Left ventricle myocardium inferior (tissue), 1 donor: ENCODE measurements around the gene GRIP2. TPM values are rescaled to one million over a fixed set of nuclear protein-coding genes. Genes with fewer than 3 reads are reported as not detected.

Experiments
- DNase-seq: peaks from one replicate; pipeline ENCODE4 v3.0.0-alpha.2; 2020
- H3K27ac ChIP-seq: fragments of 200-600 bp; replicated peaks from 2 replicates; pipeline ENCODE4 v1.8.0; 2021
- H3K27me3 ChIP-seq: fragments of 200-600 bp; 2 replicates; pipeline ENCODE4 v1.8.0; 2021; ENCODE audit warnings: low read depth
- H3K36me3 ChIP-seq: fragments of 200-600 bp; 2 replicates; pipeline ENCODE4 v1.8.0; 2021
- H3K4me1 ChIP-seq: fragments of 200-600 bp; 2 replicates; pipeline ENCODE4 v1.8.0; 2021
- H3K4me3 ChIP-seq: fragments of 200-600 bp; 2 replicates; pipeline ENCODE4 v1.8.0; 2021; ENCODE audit warnings: mild to moderate bottlenecking, moderate library complexity
- H3K9me3 ChIP-seq: fragments of 200-600 bp; replicated peaks from 2 replicates; pipeline ENCODE4 v1.8.0; 2021
- CTCF ChIP-seq: fragments of 200-600 bp; IDR thresholded peaks from 2 replicates; pipeline ENCODE4 v1.8.0; 2021; ENCODE audit warnings: antibody characterized with exemption, mild to moderate bottlenecking, borderline replicate concordance
- intact Hi-C: fragments of 100-400 bp; cut with micrococcal nuclease; formaldehyde crosslinking; loops from one replicate; pipeline ENCODE4 v1.11.0; 2022
- total RNA-seq: library from RNA; stranded (reverse); fragmentation: NEBNext Ultra II Directional; extraction: Animal tissue kit (Norgen Biotek cat#: 25700); gene quantifications from one replicate; pipeline ENCODE4 v1.2.1, GENCODE V29; 2021
- donor health status: DM: no; HTN: yes; CAD: no; lungs with severe emphysema.

The GRIP2 gene
- total RNA-seq, 1 donor from 2014 or later = 59.1 TPM

GRCh38 chr3:14573706-14574105 lies 33.6 kb upstream of the GRIP2 start:
- Histone ChIP-seq H3K4me3 (no peak overlapping the region), H3K4me1 (no peaks in the 10 kb centered on the region), H3K27ac (no peak overlapping the region), H3K36me3 (no peaks in the 10 kb centered on the region), H3K27me3 (peaks cover 67% of the 10 kb centered on the region), H3K9me3 (no peaks in the 10 kb centered on the region)
- intact Hi-C loops = no loop called here
- no peak for TF ChIP-seq CTCF
- DNase-seq = no peak

GRCh38 chr3:14570864-14571263 lies 30.7 kb upstream of the GRIP2 start:
- Histone ChIP-seq H3K36me3 (no peaks in the 10 kb centered on the region), H3K4me1 (no peaks in the 10 kb centered on the region), H3K27me3 (peaks cover 73% of the 10 kb centered on the region), H3K4me3 (no peak overlapping the region), H3K9me3 (no peaks in the 10 kb centered on the region), H3K27ac (no peak overlapping the region)
- intact Hi-C loops = no loop called here
- TF ChIP-seq CTCF = no peak
- no peak for DNase-seq

- no peak for DNase-seq
- intact Hi-C loops = no loop called here
Measured at GRCh38 chr3:14570089-14570488, 29.9 kb upstream of the GRIP2 start.

GRCh38 chr3:14569474-14570000 lies 29.4 kb upstream of the GRIP2 start:
- no peak overlapping the region for H3K27ac ChIP-seq
- DNase-seq = no peak
- H3K36me3 ChIP-seq = no peaks in the 10 kb centered on the region
- no peaks in the 10 kb centered on the region for H3K4me1 ChIP-seq
- H3K27me3 ChIP-seq = peaks cover 75% of the 10 kb centered on the region
- no peak overlapping the region for H3K4me3 ChIP-seq
- no peaks in the 10 kb centered on the region for H3K9me3 ChIP-seq
- TF ChIP-seq CTCF = no peak
- intact Hi-C loops = no loop called here

More at GRCh38 chr3:14570089-14570488, 29.9 kb upstream of the GRIP2 start:
- Histone ChIP-seq H3K27ac (no peak overlapping the region), H3K4me1 (no peaks in the 10 kb centered on the region), H3K27me3 (peaks cover 75% of the 10 kb centered on the region), H3K36me3 (no peaks in the 10 kb centered on the region), H3K9me3 (no peaks in the 10 kb centered on the region), H3K4me3 (no peak overlapping the region)
- no peak for TF ChIP-seq CTCF

- intact Hi-C loops = no loop called here
- no peak for TF ChIP-seq CTCF
- peaks cover 75% of the 10 kb centered on the region for H3K27me3 ChIP-seq
- no peak overlapping the region for H3K4me3 ChIP-seq
- no peaks in the 10 kb centered on the region for H3K9me3 ChIP-seq
- H3K36me3 ChIP-seq = no peaks in the 10 kb centered on the region
- H3K4me1 ChIP-seq = no peaks in the 10 kb centered on the region
- DNase-seq = no peak
- no peak overlapping the region for H3K27ac ChIP-seq
Measured at GRCh38 chr3:14568269-14568668, 28.1 kb upstream of the GRIP2 start.
